Osteoblast (primary cell): Measurements from ENCODE around the gene DIS3L2. TPM values are rescaled to one million over a fixed set of nuclear protein-coding genes. Genes with fewer than 3 reads are reported as not detected.

Source experiments
- DNase-seq: peaks from one replicate; pipeline ENCODE4 v3.0.0; 2011; ENCODE audit warnings: low spot score, mixed read lengths; ENCODE audit not compliant: insufficient read length; ENCODE audit errors: missing footprints
- H2AFZ ChIP-seq: 2 replicates; pipeline ENCODE4 v1.6.0; 2011; ENCODE audit warnings: mild to moderate bottlenecking, low read length
- H3K27ac ChIP-seq: 2 replicates; pipeline ENCODE4 v1.5.1; 2011; ENCODE audit warnings: mild to moderate bottlenecking, low read depth, low read length, moderate library complexity
- H3K27me3 ChIP-seq: 2 replicates; pipeline ENCODE4 v1.6.0; 2012; ENCODE audit warnings: mild to moderate bottlenecking, control low read depth, inconsistent platforms, low read length, moderate library complexity; ENCODE audit not compliant: insufficient read depth
- H3K36me3 ChIP-seq: 2 replicates; pipeline ENCODE4 v1.5.1; 2011; ENCODE audit warnings: mild to moderate bottlenecking, low read length, control low read depth, moderate library complexity; ENCODE audit not compliant: insufficient read depth
- H3K4me1 ChIP-seq: 2 replicates; pipeline ENCODE4 v1.5.1; 2011; ENCODE audit warnings: mild to moderate bottlenecking, low read length, control low read depth, moderate library complexity; ENCODE audit not compliant: insufficient read depth
- H3K4me2 ChIP-seq: 2 replicates; pipeline ENCODE4 v1.6.0; 2011; ENCODE audit warnings: mild to moderate bottlenecking, low read length; ENCODE audit not compliant: insufficient read depth
- H3K4me3 ChIP-seq: fragments of 200-600 bp; sonication (generic); 3 replicates; pipeline ENCODE4 v1.5.1; 2012; ENCODE audit warnings: mild to moderate bottlenecking, low read length, inconsistent platforms; ENCODE audit not compliant: insufficient read depth
- H3K79me2 ChIP-seq: 2 replicates; pipeline ENCODE4 v1.6.0; 2012; ENCODE audit warnings: mild to moderate bottlenecking, low read length, control low read depth, inconsistent platforms; ENCODE audit not compliant: insufficient read depth
- H3K9me3 ChIP-seq: 2 replicates; pipeline ENCODE4 v1.5.1; 2011; ENCODE audit warnings: low read depth, low read length, control low read depth
- H4K20me1 ChIP-seq: 2 replicates; pipeline ENCODE4 v1.6.0; 2012; ENCODE audit warnings: mild to moderate bottlenecking, low read length, control low read depth; ENCODE audit not compliant: insufficient read depth
- CTCF ChIP-seq: IDR thresholded peaks from 2 replicates; pipeline ENCODE4 v1.5.1; 2011; ENCODE audit warnings: mild to moderate bottlenecking, low read depth, low read length, moderate library complexity; ENCODE audit errors: extremely low read depth
- total RNA-seq: library from RNA; depleted of rRNA; stranded (reverse); fragments of >200 nt; gene quantifications from 2 replicates; pipeline ENCODE4 v1.2.3, GENCODE V29; 2012

Gene DIS3L2
- total RNA-seq, 1 donor: 28.2 TPM

GRCh38 chr2:232240906-232241305 lies 279.4 kb downstream of the DIS3L2 start:
- H3K27me3 ChIP-seq: no peaks in the 10 kb centered on the region
- H3K27ac ChIP-seq: no peak overlapping the region
- H3K4me3 ChIP-seq: no peak overlapping the region
- H4K20me1 ChIP-seq: peaks cover 30% of the 10 kb centered on the region
- no peak for DNase-seq
- H3K79me2 ChIP-seq: no peaks in the 10 kb centered on the region
- peaks cover 4% of the 10 kb centered on the region for H3K36me3 ChIP-seq
- H3K4me2 ChIP-seq: no peak overlapping the region
- TF ChIP-seq CTCF: no peak
- no peaks in the 10 kb centered on the region for H3K9me3 ChIP-seq
- H3K4me1 ChIP-seq: no peaks in the 10 kb centered on the region
- H2AFZ ChIP-seq: no peak overlapping the region

GRCh38 chr2:232242316-232242715 lies 280.8 kb downstream of the DIS3L2 start:
- H2AFZ ChIP-seq: no peak overlapping the region
- no peak for DNase-seq
- H4K20me1 ChIP-seq: peaks cover 26% of the 10 kb centered on the region
- H3K27me3 ChIP-seq: no peaks in the 10 kb centered on the region
- H3K36me3 ChIP-seq: peaks cover 4% of the 10 kb centered on the region
- TF ChIP-seq CTCF: no peak
- H3K27ac ChIP-seq: no peak overlapping the region
- H3K79me2 ChIP-seq: no peaks in the 10 kb centered on the region
- no peaks in the 10 kb centered on the region for H3K4me1 ChIP-seq
- no peaks in the 10 kb centered on the region for H3K9me3 ChIP-seq
- H3K4me3 ChIP-seq: no peak overlapping the region
- no peak overlapping the region for H3K4me2 ChIP-seq

- Histone ChIP-seq H3K79me2 (no peaks in the 10 kb centered on the region), H3K27me3 (no peaks in the 10 kb centered on the region), H3K4me1 (no peaks in the 10 kb centered on the region), H3K36me3 (peaks cover 1% of the 10 kb centered on the region), H4K20me1 (peaks cover 25% of the 10 kb centered on the region), H3K27ac (no peak overlapping the region), H3K4me3 (no peak overlapping the region), H3K9me3 (no peaks in the 10 kb centered on the region), H2AFZ (no peak overlapping the region), H3K4me2 (no peak overlapping the region)
- no peak for DNase-seq
- TF ChIP-seq CTCF: no peak
Measured at GRCh38 chr2:232245111-232245510, 283.6 kb downstream of the DIS3L2 start.

- Histone ChIP-seq H3K27me3 (no peaks in the 10 kb centered on the region), H2AFZ (no peak overlapping the region), H3K4me3 (no peak overlapping the region), H4K20me1 (peaks cover 17% of the 10 kb centered on the region), H3K27ac (no peak overlapping the region), H3K4me1 (no peaks in the 10 kb centered on the region), H3K79me2 (no peaks in the 10 kb centered on the region), H3K4me2 (no peak overlapping the region), H3K9me3 (no peaks in the 10 kb centered on the region), H3K36me3 (peaks cover 2% of the 10 kb centered on the region)
- no peak for DNase-seq
- no peak for TF ChIP-seq CTCF
Measured at GRCh38 chr2:232246245-232246644, 284.7 kb downstream of the DIS3L2 start.
